GM13977 (cell line): ENCODE results near the gene NFX1.

Source experiments
- DNase-seq: peaks from one replicate; pipeline ENCODE4 v3.0.0; 2012; ENCODE audit warnings: low spot score
- in situ Hi-C: fragments of 300-500 bp; cut with MboI; formaldehyde crosslinking; loops from one replicate; pipeline ENCODE4 v1.12.0; 2022; ENCODE audit warnings: low sequenced_read_pairs, low pct_unique_long_range_greater_than_20kb, mixed read lengths, inconsistent platforms; ENCODE audit not compliant: unreplicated experiment
- TF ChIP-seq, protein P1 (sequence below): IDR thresholded peaks from 2 replicates; pipeline ENCODE4 v1.5.1; 2012; ENCODE audit warnings: mild to moderate bottlenecking, control low read depth; ENCODE audit not compliant: insufficient read depth; ENCODE audit errors: extremely low read depth, missing control alignments

NFX1 gene

DNA sequence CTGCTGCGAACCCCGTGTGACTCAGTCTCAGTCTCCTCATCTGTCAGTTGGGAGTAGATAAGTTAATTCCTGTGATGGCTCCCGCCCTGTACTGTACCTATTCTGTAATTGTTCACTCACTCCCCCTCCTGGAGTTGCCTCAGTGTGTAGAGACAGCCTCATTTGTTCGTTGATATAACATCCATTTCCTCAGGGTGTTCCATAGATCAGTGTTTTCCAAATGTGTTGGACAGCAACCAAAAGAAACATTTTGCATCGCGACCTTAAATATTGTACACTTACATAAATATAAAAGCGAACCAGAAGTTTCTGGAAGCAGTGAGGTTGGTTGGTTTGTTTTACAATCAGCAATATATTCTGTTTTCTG, 698 bp downstream of the NFX1 start:
- TF ChIP-seq, protein P1, sequence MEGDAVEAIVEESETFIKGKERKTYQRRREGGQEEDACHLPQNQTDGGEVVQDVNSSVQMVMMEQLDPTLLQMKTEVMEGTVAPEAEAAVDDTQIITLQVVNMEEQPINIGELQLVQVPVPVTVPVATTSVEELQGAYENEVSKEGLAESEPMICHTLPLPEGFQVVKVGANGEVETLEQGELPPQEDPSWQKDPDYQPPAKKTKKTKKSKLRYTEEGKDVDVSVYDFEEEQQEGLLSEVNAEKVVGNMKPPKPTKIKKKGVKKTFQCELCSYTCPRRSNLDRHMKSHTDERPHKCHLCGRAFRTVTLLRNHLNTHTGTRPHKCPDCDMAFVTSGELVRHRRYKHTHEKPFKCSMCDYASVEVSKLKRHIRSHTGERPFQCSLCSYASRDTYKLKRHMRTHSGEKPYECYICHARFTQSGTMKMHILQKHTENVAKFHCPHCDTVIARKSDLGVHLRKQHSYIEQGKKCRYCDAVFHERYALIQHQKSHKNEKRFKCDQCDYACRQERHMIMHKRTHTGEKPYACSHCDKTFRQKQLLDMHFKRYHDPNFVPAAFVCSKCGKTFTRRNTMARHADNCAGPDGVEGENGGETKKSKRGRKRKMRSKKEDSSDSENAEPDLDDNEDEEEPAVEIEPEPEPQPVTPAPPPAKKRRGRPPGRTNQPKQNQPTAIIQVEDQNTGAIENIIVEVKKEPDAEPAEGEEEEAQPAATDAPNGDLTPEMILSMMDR = no peak
- in situ Hi-C loops = no loop called here
- DNase-seq = peak; percentile 38

DNA sequence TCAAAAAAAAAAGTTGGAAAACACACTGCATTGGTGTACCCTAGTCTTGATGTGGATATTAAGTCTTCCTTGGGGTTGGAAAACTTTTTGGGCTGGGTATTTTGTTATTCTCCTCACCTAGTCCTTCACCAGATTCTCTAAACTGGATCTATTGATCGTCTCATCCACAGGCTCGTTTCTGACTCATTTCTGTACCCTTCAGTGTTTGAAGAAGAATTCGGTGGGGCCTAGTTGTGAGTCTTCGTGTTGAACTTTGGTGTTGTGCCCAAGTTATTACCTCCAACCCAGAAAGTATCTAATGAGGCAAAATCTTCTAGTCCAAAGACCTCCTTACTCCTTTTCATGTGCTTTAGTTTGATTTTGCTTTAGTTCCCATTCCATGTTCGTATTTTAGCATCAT, 1.6 kb downstream of the NFX1 start:
- TF ChIP-seq, protein P1 = no peak
- DNase-seq = no peak
- in situ Hi-C loops = no loop called here

GRCh38 chr9:33293782-33294181, 3.5 kb downstream of the NFX1 start:
- in situ Hi-C loops = no loop called here
- TF ChIP-seq, protein P1 = no peak
- no peak for DNase-seq

DNA sequence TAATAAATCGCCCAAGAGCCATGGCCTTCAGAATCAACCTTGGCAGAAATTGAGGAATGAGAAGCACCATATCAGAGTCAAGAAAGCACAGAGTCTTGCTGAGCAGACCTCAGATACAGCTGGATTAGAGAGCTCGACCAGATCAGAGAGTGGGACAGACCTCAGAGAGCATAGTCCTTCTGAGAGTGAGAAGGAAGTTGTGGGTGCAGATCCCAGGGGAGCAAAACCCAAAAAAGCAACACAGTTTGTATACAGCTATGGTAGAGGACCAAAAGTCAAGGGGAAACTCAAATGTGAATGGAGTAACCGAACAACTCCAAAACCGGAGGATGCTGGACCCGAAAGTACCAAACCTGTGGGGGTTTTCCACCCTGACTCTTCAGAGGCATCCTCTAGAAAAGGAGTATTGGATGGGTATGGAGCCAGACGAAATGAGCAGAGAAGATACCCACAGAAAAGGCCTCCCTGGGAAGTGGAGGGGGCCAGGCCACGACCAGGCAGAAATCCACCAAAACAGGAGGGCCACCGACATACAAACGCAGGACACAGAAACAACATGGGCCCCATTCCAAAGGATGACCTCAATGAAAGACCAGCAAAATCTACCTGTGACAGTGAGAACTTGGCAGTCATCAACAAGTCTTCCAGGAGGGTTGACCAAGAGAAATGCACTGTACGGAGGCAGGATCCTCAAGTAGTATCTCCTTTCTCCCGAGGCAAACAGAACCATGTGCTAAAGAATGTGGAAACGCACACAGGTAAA, 4.5 kb downstream of the NFX1 start:
- TF ChIP-seq, protein P1 = no peak
- no peak for DNase-seq
- in situ Hi-C loops = no loop called here

DNA sequence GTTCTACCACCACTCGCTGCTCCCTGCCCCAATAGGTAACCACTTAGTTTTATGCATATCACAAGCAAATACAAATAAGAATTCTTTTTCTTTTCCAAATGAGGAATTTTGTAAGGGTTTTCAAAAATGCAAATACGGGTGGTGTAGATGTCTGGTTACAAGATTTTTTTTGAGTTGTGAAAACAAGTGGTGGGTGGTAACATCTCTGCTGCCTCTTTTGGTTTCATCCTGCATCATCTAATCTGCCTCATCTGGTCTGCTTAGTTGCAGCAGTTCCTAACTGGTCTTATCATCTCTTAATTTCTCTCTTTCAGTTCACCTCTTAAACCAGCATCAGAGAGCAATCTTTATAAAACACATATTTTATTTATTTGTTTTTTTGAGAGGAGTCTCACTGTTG, 5.3 kb downstream of the NFX1 start:
- peak; percentile 58 for DNase-seq
- TF ChIP-seq, protein P1 = no peak
- in situ Hi-C loops = no loop called here

DNA sequence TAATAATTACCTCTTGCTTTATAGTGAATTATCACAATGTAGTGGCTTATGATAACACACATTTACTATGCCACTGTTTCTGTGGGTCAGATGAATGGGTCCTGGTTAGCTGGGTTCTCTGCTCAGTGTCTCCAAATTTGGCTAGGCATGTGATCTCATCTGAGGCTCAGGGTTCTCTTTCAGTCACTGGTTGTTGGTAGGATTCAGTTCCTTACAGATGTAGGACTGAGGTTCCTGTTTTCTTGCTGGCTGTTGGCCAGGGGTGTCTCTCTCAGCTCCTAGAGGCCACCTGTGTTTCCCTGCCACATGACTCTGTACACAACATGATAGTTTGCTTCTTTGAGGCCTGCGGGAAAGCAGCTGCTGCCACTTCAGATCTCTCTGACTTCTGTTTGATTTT, 7.1 kb downstream of the NFX1 start:
- TF ChIP-seq, protein P1 = no peak
- in situ Hi-C loops = no loop called here
- peak; percentile 36 for DNase-seq
